ENCODE measurements around the gene DDN.

Gene DDN

GRCh38 chr12:48978741-48979601 is 20.2 kb downstream of the DDN start:
- H3K9ac ChIP-seq (ENCODE audit: low read depth, low read length): no peak overlapping the region
- no peaks in the 10 kb centered on the region for H3K9me3 ChIP-seq (ENCODE audit: insufficient read depth, low read depth, low read length)
- H3K4me3 ChIP-seq (ENCODE audit: low read length): peak overlapping the region; percentile 46
- H3K27ac ChIP-seq (ENCODE audit: low read depth, low read length): no peak overlapping the region
- H3K27me3 ChIP-seq (ENCODE audit: insufficient read depth, low read length): peaks cover 98% of the 10 kb centered on the region
- 4% methylated on average over 44 of the region's 45 CpGs for WGBS
- peaks cover 11% of the 10 kb centered on the region for H3K4me1 ChIP-seq (ENCODE audit: insufficient read depth, low read length)
- no peaks in the 10 kb centered on the region for H3K36me3 ChIP-seq (ENCODE audit: insufficient read depth, low read length)

GRCh38 chr12:48978291-48978740 is 20.9 kb downstream of the DDN start, which contains the start of gene WNT1:
TSS of gene WNT1 (plus strand) at chr12:48978322. CDS start at chr12:48978651, 329 bp downstream.
- H3K9me3 ChIP-seq (ENCODE audit: insufficient read depth, low read depth, low read length): no peaks in the 10 kb centered on the region
- peak within 1 kb of the TSS; percentile 46 for H3K4me3 ChIP-seq (ENCODE audit: low read length)
- peaks cover 98% of the 10 kb centered on the region for H3K27me3 ChIP-seq (ENCODE audit: insufficient read depth, low read length)
- no peaks in the 10 kb centered on the region for H3K36me3 ChIP-seq (ENCODE audit: insufficient read depth, low read length)
- peaks cover 11% of the 10 kb centered on the region for H3K4me1 ChIP-seq (ENCODE audit: insufficient read depth, low read length)
- 2% methylated on average over 45 of the region's 45 CpGs for WGBS
- H3K9ac ChIP-seq (ENCODE audit: low read depth, low read length): no peak within 1 kb of the TSS
- no peak within 1 kb of the TSS for H3K27ac ChIP-seq (ENCODE audit: low read depth, low read length)

GRCh38 chr12:48977290-48978281 is 21.6 kb downstream of the DDN start:
- Histone ChIP-seq H3K27me3 (ENCODE audit: insufficient read depth, low read length) (peaks cover 100% of the 10 kb centered on the region), H3K36me3 (ENCODE audit: insufficient read depth, low read length) (no peaks in the 10 kb centered on the region), H3K9me3 (ENCODE audit: insufficient read depth, low read depth, low read length) (no peaks in the 10 kb centered on the region), H3K4me3 (ENCODE audit: low read length) (no peak overlapping the region), H3K9ac (ENCODE audit: low read depth, low read length) (no peak overlapping the region), H3K4me1 (ENCODE audit: insufficient read depth, low read length) (peaks cover 11% of the 10 kb centered on the region), H3K27ac (ENCODE audit: low read depth, low read length) (no peak overlapping the region)
- WGBS: 24% methylated on average over 50 of the region's 50 CpGs

GRCh38 chr12:48973941-48974673 is 25.1 kb downstream of the DDN start:
- 20% methylated on average over 18 of the region's 19 CpGs for WGBS
- H3K9ac ChIP-seq (ENCODE audit: low read depth, low read length): no peak overlapping the region
- no peaks in the 10 kb centered on the region for H3K36me3 ChIP-seq (ENCODE audit: insufficient read depth, low read length)
- H3K9me3 ChIP-seq (ENCODE audit: insufficient read depth, low read depth, low read length): no peaks in the 10 kb centered on the region
- no peak overlapping the region for H3K4me3 ChIP-seq (ENCODE audit: low read length)
- H3K27me3 ChIP-seq (ENCODE audit: insufficient read depth, low read length): peaks cover 100% of the 10 kb centered on the region
- no peak overlapping the region for H3K27ac ChIP-seq (ENCODE audit: low read depth, low read length)
- peaks cover 19% of the 10 kb centered on the region for H3K4me1 ChIP-seq (ENCODE audit: insufficient read depth, low read length)

GRCh38 chr12:48973531-48973930 is 25.6 kb downstream of the DDN start:
- no peak overlapping the region for H3K4me3 ChIP-seq (ENCODE audit: low read length)
- peaks cover 100% of the 10 kb centered on the region for H3K27me3 ChIP-seq (ENCODE audit: insufficient read depth, low read length)
- H3K9me3 ChIP-seq (ENCODE audit: insufficient read depth, low read depth, low read length): no peaks in the 10 kb centered on the region
- H3K4me1 ChIP-seq (ENCODE audit: insufficient read depth, low read length): peaks cover 20% of the 10 kb centered on the region
- WGBS: 61% methylated on average over 12 of the region's 12 CpGs
- no peak overlapping the region for H3K27ac ChIP-seq (ENCODE audit: low read depth, low read length)
- no peak overlapping the region for H3K9ac ChIP-seq (ENCODE audit: low read depth, low read length)
- no peaks in the 10 kb centered on the region for H3K36me3 ChIP-seq (ENCODE audit: insufficient read depth, low read length)

GRCh38 chr12:48972952-48973483 is 26.2 kb downstream of the DDN start:
- Histone ChIP-seq H3K4me3 (ENCODE audit: low read length) (no peak overlapping the region), H3K36me3 (ENCODE audit: insufficient read depth, low read length) (no peaks in the 10 kb centered on the region), H3K9me3 (ENCODE audit: insufficient read depth, low read depth, low read length) (no peaks in the 10 kb centered on the region), H3K9ac (ENCODE audit: low read depth, low read length) (no peak overlapping the region), H3K27me3 (ENCODE audit: insufficient read depth, low read length) (peaks cover 100% of the 10 kb centered on the region), H3K27ac (ENCODE audit: low read depth, low read length) (no peak overlapping the region), H3K4me1 (ENCODE audit: insufficient read depth, low read length) (peaks cover 25% of the 10 kb centered on the region)
- WGBS: 77% methylated on average over 3 of the region's 3 CpGs

GRCh38 chr12:48972213-48972951 is 26.8 kb downstream of the DDN start:
- H3K36me3 ChIP-seq (ENCODE audit: insufficient read depth, low read length): no peaks in the 10 kb centered on the region
- 80% methylated on average over 23 of the region's 23 CpGs for WGBS
- no peak overlapping the region for H3K9ac ChIP-seq (ENCODE audit: low read depth, low read length)
- H3K4me3 ChIP-seq (ENCODE audit: low read length): peak overlapping the region; percentile 47; the same call in 1 of the 2 replicates
- peaks cover 31% of the 10 kb centered on the region for H3K4me1 ChIP-seq (ENCODE audit: insufficient read depth, low read length)
- no peak overlapping the region for H3K27ac ChIP-seq (ENCODE audit: low read depth, low read length)
- peaks cover 99% of the 10 kb centered on the region for H3K27me3 ChIP-seq (ENCODE audit: insufficient read depth, low read length)
- no peaks in the 10 kb centered on the region for H3K9me3 ChIP-seq (ENCODE audit: insufficient read depth, low read depth, low read length)

- Histone ChIP-seq H3K4me3 (ENCODE audit: low read length) (peak overlapping the region; percentile 47), H3K27me3 (ENCODE audit: insufficient read depth, low read length) (peaks cover 88% of the 10 kb centered on the region)
Measured at GRCh38 chr12:48970702-48971334, 28.4 kb downstream of the DDN start.

GRCh38 chr12:48969833-48970701 is 29.1 kb downstream of the DDN start:
- H3K4me3 ChIP-seq (ENCODE audit: low read length): peak overlapping the region; percentile 47
- peaks cover 40% of the 10 kb centered on the region for H3K4me1 ChIP-seq (ENCODE audit: insufficient read depth, low read length)
- WGBS: 3% methylated on average over 77 of the region's 77 CpGs

More at GRCh38 chr12:48970702-48971334, 28.4 kb downstream of the DDN start:
- no peaks in the 10 kb centered on the region for H3K9me3 ChIP-seq (ENCODE audit: insufficient read depth, low read depth, low read length)
- no peak overlapping the region for H3K9ac ChIP-seq (ENCODE audit: low read depth, low read length)
- 9% methylated on average over 8 of the region's 10 CpGs for WGBS
- H3K27ac ChIP-seq (ENCODE audit: low read depth, low read length): no peak overlapping the region
- no peaks in the 10 kb centered on the region for H3K36me3 ChIP-seq (ENCODE audit: insufficient read depth, low read length)
- H3K4me1 ChIP-seq (ENCODE audit: insufficient read depth, low read length): peaks cover 34% of the 10 kb centered on the region

More at GRCh38 chr12:48969833-48970701, 29.1 kb downstream of the DDN start:
- H3K9ac ChIP-seq (ENCODE audit: low read depth, low read length): no peak overlapping the region
- H3K9me3 ChIP-seq (ENCODE audit: insufficient read depth, low read depth, low read length): no peaks in the 10 kb centered on the region
- H3K36me3 ChIP-seq (ENCODE audit: insufficient read depth, low read length): no peaks in the 10 kb centered on the region
- H3K27me3 ChIP-seq (ENCODE audit: insufficient read depth, low read length): peaks cover 81% of the 10 kb centered on the region
- H3K27ac ChIP-seq (ENCODE audit: low read depth, low read length): no peak overlapping the region
